Pancreas (tissue), 10 donors: ENCODE measurements around the gene SAMD4B. TPM values are rescaled to one million over a fixed set of nuclear protein-coding genes. Genes with fewer than 3 reads are reported as not detected.

Experiments
- ATAC-seq, 4 donors: fragments of 200-7000 bp; cut with Tn5 transposase; one replicate each; pipeline versions ENCODE4 v1.8.0 to v1.9.1; 2020; ENCODE audit warnings: mild to moderate bottlenecking in 4 of 4, moderate library complexity in 4 of 4
- DNase-seq, 6 donors: peaks; one replicate each; pipeline ENCODE4 v3.0.0-alpha.2; 2020
- FAIRE-seq: peaks from 2 replicates; lab custom pipeline; 2012; peaks lifted over from hg19 to GRCh38; lab: Jason Lieb, UNC
- H3K27ac ChIP-seq, 4 donors: fragments of 200-600 bp; sonication (generic); 1 replicate in 3 of 4; 2 replicates in 1 of 4; pipeline versions ENCODE4 v1.5.0 to v1.8.0; 2020
- H3K27me3 ChIP-seq, 4 donors: fragments of 200-600 bp; one replicate each; pipeline ENCODE4 v1.8.0; 2021
- H3K36me3 ChIP-seq, 3 donors: fragments of 200-600 bp; sonication (generic) in 1 of 3; one replicate each; pipeline versions ENCODE4 v1.5.0 to v1.8.0; 2020 to 2021
- H3K4me1 ChIP-seq, 3 donors: fragments of 200-600 bp; one replicate each; pipeline ENCODE4 v1.8.0; 2021
- H3K4me3 ChIP-seq, 4 donors: fragments of 200-600 bp; sonication (generic) in 2 of 4; one replicate each; pipeline versions ENCODE4 v1.5.0 to v1.8.0; 2020 to 2021
- H3K9me3 ChIP-seq, 4 donors: fragments of 200-600 bp; one replicate each; pipeline ENCODE4 v1.8.0; 2021
- CTCF ChIP-seq, 4 donors: fragments of 200-600 bp; sonication (generic) in 3 of 4; IDR thresholded peaks; one replicate each; pipeline versions ENCODE4 v1.5.0 to v1.8.0; 2021; ENCODE audit warnings: antibody characterized with exemption in 4 of 4
- WGBS, 2 donors: extraction: QIAGEN DNeasy Blood & Tissue Kit; methylation state at CpG; one replicate each; pipeline ENCODE4 v1.1.7; 2013; 5-methylcytosine and 5-hydroxymethylcytosine counted together
- intact Hi-C, 3 donors: fragments of 100-400 bp; cut with DNase I; formaldehyde crosslinking; loops; one replicate each; pipeline versions ENCODE4 v1.11.1 to v1.14.2; 2022
- polyA plus RNA-seq, 2 donors: library from polyadenylated mRNA; stranded (reverse); fragments of 200-250 nt; gene quantifications; one replicate each; pipeline ENCODE4 v1.2.3, GENCODE V29; 2013
- total RNA-seq, 6 donors: library from RNA; stranded (reverse); fragmentation: NEBNext Ultra II Directional in 4 of 6; extraction: Animal tissue kit (Norgen Biotek cat#: 25700) in 4 of 6; gene quantifications; one replicate each; pipeline versions ENCODE4 v1.2.1 to v1.2.4, GENCODE V29; 2021 to 2023
- donor health status: healthy with polysubstance abuse.
- donor health status: DM: no; HTN: no; CAD: no; lungs with moderate emphysema.
- donor health status: DM: no; HTN: no; CAD: no.
- donor health status: control.
- donor health status: control.
- donor health status: Bipolar disorder and iron deficiency.
- donor health status: DM: yes; HTN: yes; CAD: no.
- donor health status: DM: no; HTN: no; CAD: no.
- donor health status: DM: no; HTN: no; CAD: no.
- donor health status: DM: yes; HTN: yes; CAD: no.

Gene SAMD4B
- total and polyA plus RNA-seq, 8 donors, result 24.1 to 106 (median 33.6) TPM

GRCh38 chr19:39380521-39381502 lies 38.6 kb downstream of the SAMD4B start:
- no peaks in the 10 kb centered on the region for H3K9me3 ChIP-seq
- peaks cover 13 to 66% (median 28%) of the 10 kb centered on the region in 3 donors for H3K36me3 ChIP-seq
- DNase-seq (no peak), ATAC-seq (no peak), FAIRE-seq (no peak)
- no peak overlapping the region for H3K4me3 ChIP-seq
- intact Hi-C loops, result no loop called here
- H3K27me3 ChIP-seq, result no peaks in the 10 kb centered on the region
- 94% methylated on average over 17 of the region's 17 CpGs for WGBS, 2 donors
- H3K4me1 ChIP-seq, result no peaks in the 10 kb centered on the region
- no peak overlapping the region for H3K27ac ChIP-seq
- no peak for TF ChIP-seq CTCF (IDR thresholded peaks at IDR 0.05)

- no peak overlapping the region for H3K4me3 ChIP-seq
- DNase-seq, result no peak
- no peaks in the 10 kb centered on the region for H3K9me3 ChIP-seq
- 76 to 77% methylated on average over 10 of the region's 10 CpGs for WGBS, 2 donors
- H3K4me1 ChIP-seq, result no peaks in the 10 kb centered on the region
- intact Hi-C loops, result no loop called here
- H3K27me3 ChIP-seq, result no peaks in the 10 kb centered on the region
- ATAC-seq, result no peak
- FAIRE-seq, result no peak
- H3K27ac ChIP-seq, result no peak overlapping the region
- no peak for TF ChIP-seq CTCF (IDR thresholded peaks at IDR 0.05)
- H3K36me3 ChIP-seq, result peaks cover 9 to 58% (median 32%) of the 10 kb centered on the region in 3 donors
Measured at GRCh38 chr19:39381910-39382611, 39.8 kb downstream of the SAMD4B start.

- WGBS, 2 donors, result 88 to 92% methylated on average over 18 of the region's 18 CpGs
- H3K4me3 ChIP-seq, result no peak overlapping the region
- intact Hi-C loops, result no loop called here
- ATAC-seq, result no peak
- no peaks in the 10 kb centered on the region for H3K27me3 ChIP-seq
- no peak for DNase-seq
- H3K4me1 ChIP-seq, result no peaks in the 10 kb centered on the region
- H3K36me3 ChIP-seq, result peaks cover 4 to 58% (median 23%) of the 10 kb centered on the region in 3 donors
- no peak for TF ChIP-seq CTCF (IDR thresholded peaks at IDR 0.05)
- no peaks in the 10 kb centered on the region for H3K9me3 ChIP-seq
- no peak for FAIRE-seq
- H3K27ac ChIP-seq, result no peak overlapping the region
Measured at GRCh38 chr19:39382991-39383828, 41.0 kb downstream of the SAMD4B start.

GRCh38 chr19:39384839-39385568 lies 42.8 kb downstream of the SAMD4B start:
- Histone ChIP-seq H3K27ac (no peak overlapping the region), H3K9me3 (no peaks in the 10 kb centered on the region), H3K4me1 (no peaks in the 10 kb centered on the region), H3K36me3 (peaks cover 0 to 53% (median 21%) of the 10 kb centered on the region in 3 donors), H3K4me3 (no peak overlapping the region), H3K27me3 (no peaks in the 10 kb centered on the region)
- ATAC-seq (no peak), DNase-seq (peak in 2 of 6 donors; percentile 38 to 40), FAIRE-seq (no peak)
- no peak for TF ChIP-seq CTCF (IDR thresholded peaks at IDR 0.05)
- 73 to 75% methylated on average over 8 to 9 of the region's 9 CpGs for WGBS, 2 donors
- intact Hi-C loops, result no loop called here
